Activated CD4-positive, alpha-beta memory T cell treated with anti-CD3 and anti-CD28 coated beads for 36 hours (primary cell): ENCODE data around the gene POLR3E. TPM values are rescaled to one million over a fixed set of nuclear protein-coding genes. Genes with fewer than 3 reads are reported as not detected.

Experiments used
- CTCF ChIA-PET: fragments of 350-600 bp; sonication (Branson Sonifier 250); formaldehyde crosslinking; loops from one replicate; lab custom pipeline; 2021; ENCODE audit warnings: antibody characterized with exemption, inconsistent platforms; lab: Charles Lee
- POLR2A ChIA-PET: fragments of 350-600 bp; sonication (Branson Sonifier 250); formaldehyde crosslinking; loops from one replicate; lab custom pipeline; 2021; ENCODE audit warnings: antibody characterized with exemption; lab: Charles Lee
- DNase-seq: peaks from one replicate; pipeline ENCODE4 v3.0.0-alpha.2; 2020
- H3K27ac Mint-ChIP-seq: one replicate; pipeline ENCODE4 v1.8.0; 2021; ENCODE audit warnings: mixed read lengths
- H3K27me3 Mint-ChIP-seq: one replicate; pipeline ENCODE4 v1.8.0; 2021; ENCODE audit warnings: mixed read lengths
- H3K36me3 Mint-ChIP-seq: one replicate; pipeline ENCODE4 v1.8.0; 2021; ENCODE audit warnings: mixed read lengths
- H3K4me1 Mint-ChIP-seq: one replicate; pipeline ENCODE4 v1.8.0; 2021; ENCODE audit warnings: low read depth, mixed read lengths
- H3K4me3 Mint-ChIP-seq: one replicate; pipeline ENCODE4 v1.8.0; 2021; ENCODE audit warnings: mild to moderate bottlenecking, mixed read lengths
- H3K9me3 Mint-ChIP-seq: one replicate; pipeline ENCODE4 v1.8.0; 2021; ENCODE audit warnings: mixed read lengths
- intact Hi-C: fragments of 100-400 bp; cut with micrococcal nuclease; formaldehyde crosslinking; loops from one replicate; pipeline ENCODE4 v1.15.1; 2023
- total RNA-seq, 2 experiments: library from RNA; stranded (reverse); gene quantifications; one replicate each; pipeline ENCODE4 v1.2.3, GENCODE V29; 2021

The POLR3E gene
- total RNA-seq, 2 experiments from 2014 or later = 75.0 to 80.3 TPM

DNA sequence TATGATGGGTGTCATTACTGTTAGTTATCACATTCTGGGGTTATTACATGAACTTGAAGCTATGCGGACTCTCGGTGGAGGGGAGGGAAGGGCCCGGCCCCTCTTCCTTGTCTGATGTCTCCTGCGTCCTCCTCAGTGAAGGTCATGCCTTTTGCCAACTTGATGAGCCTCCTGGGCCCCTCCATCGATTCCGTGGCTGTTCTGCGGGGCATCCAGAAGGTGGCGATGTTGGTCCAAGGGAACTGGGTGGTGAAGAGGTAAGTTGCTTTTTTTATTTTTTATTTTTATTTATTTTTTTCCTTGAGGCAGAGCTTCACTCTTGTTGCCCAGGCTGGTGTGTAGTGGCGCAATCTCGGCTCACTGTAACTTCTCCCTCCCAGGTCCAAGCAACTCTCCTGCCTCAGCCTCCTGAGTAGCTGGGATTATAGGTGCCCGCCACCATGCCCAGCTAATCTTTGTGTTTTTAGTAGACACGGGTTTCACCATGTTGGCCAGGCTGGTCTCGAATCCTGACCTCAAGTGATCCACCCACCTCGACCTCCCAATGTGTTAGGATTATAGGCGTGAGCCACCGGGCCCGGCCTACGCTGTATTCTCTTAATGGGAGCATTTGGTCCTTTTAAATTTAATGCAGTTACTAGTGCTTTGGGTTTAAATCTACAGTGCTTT is 21.6 kb downstream of the POLR3E start:
- POLR2A ChIA-PET = no interaction called here
- no peak overlapping the region for H3K27ac Mint-ChIP-seq

GRCh38 chr16:22320572-22321339 is 23.5 kb downstream of the POLR3E start:
- no peaks in the 10 kb centered on the region for H3K9me3 Mint-ChIP-seq
- DNase-seq = no peak
- intact Hi-C loops = loop anchor here (1.0 to 10.0 kb wide), 3 partner anchors 1016 to 1166 kb away; partner anchors contain the start of genes DNAH3 and LDAF1
- peaks cover 9% of the 10 kb centered on the region for H3K4me1 Mint-ChIP-seq
- POLR2A ChIA-PET = no interaction called here
- no peaks in the 10 kb centered on the region for H3K27me3 Mint-ChIP-seq
- CTCF ChIA-PET = interaction anchor here (0.6 to 1.4 kb wide), 17 partner anchors 8 to 1163 kb away, joined by 3 to 8 read pairs (median 4); no protein-coding TSS in a partner anchor
- H3K4me3 Mint-ChIP-seq = no peak overlapping the region
- peaks cover 40% of the 10 kb centered on the region for H3K36me3 Mint-ChIP-seq
- no peak overlapping the region for H3K27ac Mint-ChIP-seq

More for the DNA sequence above, 21.6 kb downstream of the POLR3E start:
- Mint-ChIP-seq H3K36me3 (peaks cover 45% of the 10 kb centered on the region), H3K4me1 (peaks cover 9% of the 10 kb centered on the region), H3K27me3 (no peaks in the 10 kb centered on the region), H3K4me3 (no peak overlapping the region), H3K9me3 (no peaks in the 10 kb centered on the region)
- CTCF ChIA-PET = interaction anchor here (0.6 to 2.0 kb wide), 8 partner anchors 11 to 89 kb away, joined by 3 to 8 read pairs (median 3); no protein-coding TSS in a partner anchor
- DNase-seq = peak; percentile 72
- intact Hi-C loops = no loop called here

DNA sequence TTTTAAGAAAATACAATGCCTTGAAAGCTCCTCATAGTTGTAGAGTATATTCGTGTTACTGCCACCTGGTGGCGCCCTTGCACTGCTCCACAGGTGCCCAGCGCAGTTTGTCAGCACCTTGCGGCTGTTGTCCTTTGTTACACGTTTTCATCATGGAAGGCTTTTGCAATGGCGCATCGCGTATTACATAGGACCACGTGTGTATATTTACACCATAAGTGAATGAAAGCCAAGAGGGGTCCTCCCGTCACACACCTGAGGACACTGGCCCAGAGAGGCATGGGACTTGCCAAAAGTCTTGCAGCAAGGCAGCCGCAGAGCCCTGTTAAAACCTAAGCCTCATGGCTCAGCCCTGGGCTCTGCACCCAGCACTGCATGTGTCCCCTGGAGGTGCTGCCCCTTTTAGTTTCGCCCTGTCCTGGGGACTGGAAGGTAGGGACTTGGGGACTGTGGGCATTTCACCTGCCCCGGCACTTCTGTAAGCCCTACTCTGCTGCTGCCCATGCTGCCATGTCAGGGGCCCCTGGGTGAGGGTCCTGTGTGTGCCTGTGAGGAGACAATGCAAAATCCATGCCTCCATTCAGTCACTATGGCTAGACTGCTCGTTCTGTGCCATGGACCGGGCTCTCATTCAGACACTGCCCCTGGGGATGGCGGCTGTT is 24.3 kb downstream of the POLR3E start:
- Mint-ChIP-seq H3K27ac (peak overlapping the region; percentile 38), H3K27me3 (no peaks in the 10 kb centered on the region), H3K36me3 (peaks cover 35% of the 10 kb centered on the region), H3K4me3 (no peak overlapping the region), H3K4me1 (peaks cover 9% of the 10 kb centered on the region), H3K9me3 (no peaks in the 10 kb centered on the region)
- DNase-seq = peak; percentile 82
- ChIA-PET POLR2A (no interaction called here), CTCF (interaction anchor here (0.6 to 1.4 kb wide), 17 partner anchors 8 to 1164 kb away, joined by 3 to 8 read pairs (median 4); no protein-coding TSS in a partner anchor)
- intact Hi-C loops = loop anchor here (1.0 to 10.0 kb wide), 3 partner anchors 1017 to 1167 kb away; partner anchors contain the start of genes DNAH3 and LDAF1

- intact Hi-C loops = loop anchor here (10.0 kb wide), 2 partner anchors 1017 to 1167 kb away; partner anchors contain the start of genes DNAH3 and LDAF1
- peaks cover 9% of the 10 kb centered on the region for H3K4me1 Mint-ChIP-seq
- no peaks in the 10 kb centered on the region for H3K27me3 Mint-ChIP-seq
- ChIA-PET POLR2A (no interaction called here), CTCF (interaction anchor here (1.2 to 1.4 kb wide), 2 partner anchors 16 to 32 kb away, joined by 8 read pairs; no protein-coding TSS in a partner anchor)
- DNase-seq = no peak
- no peaks in the 10 kb centered on the region for H3K9me3 Mint-ChIP-seq
- H3K36me3 Mint-ChIP-seq = peaks cover 35% of the 10 kb centered on the region
- H3K4me3 Mint-ChIP-seq = no peak overlapping the region
- no peak overlapping the region for H3K27ac Mint-ChIP-seq
Measured at GRCh38 chr16:22322021-22322471, 24.8 kb downstream of the POLR3E start.

GRCh38 chr16:22322741-22323140 is 25.5 kb downstream of the POLR3E start:
- H3K36me3 Mint-ChIP-seq = peaks cover 34% of the 10 kb centered on the region
- ChIA-PET CTCF (interaction anchor here (1.0 kb wide), 1 partner anchor 23 kb away, joined by 3 read pairs; no protein-coding TSS in a partner anchor), POLR2A (no interaction called here)
- H3K4me1 Mint-ChIP-seq = peaks cover 9% of the 10 kb centered on the region
- H3K27me3 Mint-ChIP-seq = no peaks in the 10 kb centered on the region
- no peak for DNase-seq
- intact Hi-C loops = loop anchor here (10.0 kb wide), 2 partner anchors 1018 to 1168 kb away; partner anchors contain the start of genes DNAH3 and LDAF1
- H3K27ac Mint-ChIP-seq = no peak overlapping the region
- no peaks in the 10 kb centered on the region for H3K9me3 Mint-ChIP-seq
- H3K4me3 Mint-ChIP-seq = no peak overlapping the region

DNA sequence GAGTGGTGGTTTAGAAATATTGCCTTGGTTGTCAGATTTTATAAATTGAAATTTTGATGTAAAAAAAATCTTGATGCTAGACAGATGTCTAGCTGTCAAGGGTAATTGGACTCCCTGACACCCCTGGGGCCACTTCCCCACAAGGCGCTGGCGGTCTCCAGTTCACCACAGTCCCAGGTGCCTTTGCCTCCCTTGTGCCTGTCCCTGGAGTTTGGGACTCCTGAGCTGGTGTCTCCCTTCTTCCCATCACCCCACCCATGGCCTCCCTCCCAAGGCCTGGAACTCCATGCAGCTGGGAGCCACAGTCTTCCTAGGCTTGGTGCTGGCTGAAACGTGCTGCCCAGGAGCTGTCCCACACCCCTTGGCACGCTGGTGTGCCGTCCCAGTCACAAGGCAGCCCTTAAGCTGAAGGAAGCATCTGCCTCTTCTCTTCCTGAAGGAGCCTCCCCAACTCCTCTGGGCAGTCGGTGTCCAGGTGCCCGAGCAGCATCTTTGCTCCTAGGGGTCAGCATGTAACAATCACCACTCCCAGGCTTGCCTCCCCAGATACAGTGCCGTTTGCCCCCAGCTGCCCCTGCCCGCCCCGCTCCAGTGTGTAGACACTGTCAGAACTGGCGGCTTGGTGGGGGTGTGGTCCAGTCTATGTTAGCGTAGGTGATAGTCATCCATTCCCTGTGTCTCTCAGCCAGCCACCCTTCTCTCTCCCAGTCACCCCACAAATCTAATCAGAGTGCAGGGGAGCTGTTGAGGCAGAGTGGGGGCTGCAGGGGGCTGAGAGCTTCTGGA is 26.2 kb downstream of the POLR3E start:
- POLR2A ChIA-PET = no interaction called here

DNA sequence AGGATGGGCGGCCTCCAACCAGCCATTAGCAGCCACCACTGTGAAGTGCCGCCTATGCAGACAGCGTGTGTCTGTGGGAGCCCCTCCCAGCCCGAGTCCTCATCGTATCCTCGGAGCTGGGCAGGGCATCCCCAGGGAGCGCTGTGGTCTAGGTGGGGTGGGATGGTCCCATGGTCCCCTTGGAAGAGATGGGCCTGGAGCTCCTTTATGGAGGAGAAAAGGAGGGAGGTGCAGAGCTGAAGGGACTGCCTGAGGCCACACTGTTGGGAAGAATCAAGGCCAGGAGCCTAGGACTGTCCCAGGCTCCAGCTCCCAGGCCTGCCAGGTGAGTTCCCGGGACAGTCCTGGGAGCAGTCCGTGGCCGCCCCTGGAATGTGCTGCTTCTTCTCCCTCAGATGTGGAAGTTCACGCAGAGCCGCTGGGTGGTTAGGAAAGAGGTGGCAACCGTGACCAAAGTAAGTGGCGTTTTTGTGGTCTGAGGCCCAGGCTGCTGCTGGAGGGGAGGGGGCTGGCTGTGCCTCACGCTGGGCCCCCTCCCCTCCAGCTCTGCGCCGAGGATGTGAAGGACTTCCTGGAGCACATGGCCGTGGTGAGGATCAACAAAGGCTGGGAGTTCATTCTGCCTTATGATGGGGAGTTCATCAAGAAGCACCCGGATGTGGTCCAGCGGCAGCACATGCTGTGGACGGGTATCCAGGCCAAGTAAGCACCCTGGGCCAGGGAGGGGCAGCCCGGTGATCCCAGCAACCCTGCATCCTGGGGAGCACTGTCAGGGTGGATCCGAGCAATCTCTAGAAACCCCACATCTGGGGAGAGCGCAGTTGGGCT is 27.0 kb downstream of the POLR3E start:
- Mint-ChIP-seq H3K9me3 (no peaks in the 10 kb centered on the region), H3K27ac (no peak overlapping the region), H3K27me3 (no peaks in the 10 kb centered on the region), H3K36me3 (peaks cover 28% of the 10 kb centered on the region), H3K4me1 (peaks cover 9% of the 10 kb centered on the region), H3K4me3 (no peak overlapping the region)
- CTCF ChIA-PET = interaction anchor here (0.5 kb wide), 1 partner anchor 1193 kb away, joined by 3 read pairs; no protein-coding TSS in a partner anchor
- intact Hi-C loops = loop anchor here (10.0 kb wide), 2 partner anchors 1019 to 1169 kb away; partner anchors contain the start of genes DNAH3 and LDAF1
- POLR2A ChIA-PET = no interaction called here
- no peak for DNase-seq

More for the DNA sequence above, 26.2 kb downstream of the POLR3E start:
- H3K4me1 Mint-ChIP-seq = peaks cover 9% of the 10 kb centered on the region
- CTCF ChIA-PET = interaction anchor here (1.0 kb wide), 1 partner anchor 23 kb away, joined by 3 read pairs; no protein-coding TSS in a partner anchor
- no peaks in the 10 kb centered on the region for H3K27me3 Mint-ChIP-seq
- no peak overlapping the region for H3K4me3 Mint-ChIP-seq
- no peak overlapping the region for H3K27ac Mint-ChIP-seq
- H3K36me3 Mint-ChIP-seq = peaks cover 30% of the 10 kb centered on the region
- intact Hi-C loops = loop anchor here (10.0 kb wide), 2 partner anchors 1019 to 1169 kb away; partner anchors contain the start of genes DNAH3 and LDAF1
- no peak for DNase-seq
- H3K9me3 Mint-ChIP-seq = no peaks in the 10 kb centered on the region

- DNase-seq = no peak
- ChIA-PET POLR2A (no interaction called here), CTCF (no interaction called here)
- Mint-ChIP-seq H3K4me3 (no peak overlapping the region), H3K27ac (no peak overlapping the region), H3K36me3 (peaks cover 32% of the 10 kb centered on the region), H3K4me1 (peaks cover 9% of the 10 kb centered on the region), H3K9me3 (no peaks in the 10 kb centered on the region), H3K27me3 (no peaks in the 10 kb centered on the region)
- intact Hi-C loops = loop anchor here (10.0 kb wide), 2 partner anchors 1020 to 1170 kb away; partner anchors contain the start of genes DNAH3 and LDAF1
Measured at GRCh38 chr16:22324787-22325597, 27.8 kb downstream of the POLR3E start.

GRCh38 chr16:22325598-22326368 is 28.6 kb downstream of the POLR3E start:
- DNase-seq = no peak
- H3K36me3 Mint-ChIP-seq = peaks cover 34% of the 10 kb centered on the region
- H3K27ac Mint-ChIP-seq = no peak overlapping the region
- H3K4me3 Mint-ChIP-seq = no peak overlapping the region
- H3K27me3 Mint-ChIP-seq = no peaks in the 10 kb centered on the region
- H3K9me3 Mint-ChIP-seq = no peaks in the 10 kb centered on the region
- intact Hi-C loops = loop anchor here (10.0 kb wide), 2 partner anchors 1021 to 1171 kb away; partner anchors contain the start of genes DNAH3 and LDAF1
- ChIA-PET POLR2A (no interaction called here), CTCF (no interaction called here)
- H3K4me1 Mint-ChIP-seq = peaks cover 8% of the 10 kb centered on the region
